ENCODE data around the gene KCNH2.

KCNH2 gene

DNA sequence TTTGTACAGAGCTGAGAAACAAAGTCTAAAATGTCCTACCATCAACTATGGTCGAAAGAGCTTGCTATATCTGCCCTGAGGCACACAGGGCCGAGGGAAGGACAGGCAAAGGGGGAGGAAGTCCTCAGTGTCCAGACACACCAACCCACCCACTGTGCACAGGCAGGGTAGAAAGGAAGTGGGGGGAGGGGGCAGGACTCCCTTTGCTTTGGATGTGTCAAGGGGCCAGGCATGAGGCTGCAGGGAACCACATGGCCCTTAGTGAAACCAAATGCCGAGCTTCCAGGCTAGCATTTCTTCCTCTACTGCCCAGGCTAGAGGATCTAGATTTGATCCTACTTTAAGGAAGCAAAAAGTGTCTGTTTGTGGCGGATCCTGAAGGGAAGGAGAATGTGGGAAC is 28.6 kb downstream of the KCNH2 start:
- TF ChIP-seq, protein P1, sequence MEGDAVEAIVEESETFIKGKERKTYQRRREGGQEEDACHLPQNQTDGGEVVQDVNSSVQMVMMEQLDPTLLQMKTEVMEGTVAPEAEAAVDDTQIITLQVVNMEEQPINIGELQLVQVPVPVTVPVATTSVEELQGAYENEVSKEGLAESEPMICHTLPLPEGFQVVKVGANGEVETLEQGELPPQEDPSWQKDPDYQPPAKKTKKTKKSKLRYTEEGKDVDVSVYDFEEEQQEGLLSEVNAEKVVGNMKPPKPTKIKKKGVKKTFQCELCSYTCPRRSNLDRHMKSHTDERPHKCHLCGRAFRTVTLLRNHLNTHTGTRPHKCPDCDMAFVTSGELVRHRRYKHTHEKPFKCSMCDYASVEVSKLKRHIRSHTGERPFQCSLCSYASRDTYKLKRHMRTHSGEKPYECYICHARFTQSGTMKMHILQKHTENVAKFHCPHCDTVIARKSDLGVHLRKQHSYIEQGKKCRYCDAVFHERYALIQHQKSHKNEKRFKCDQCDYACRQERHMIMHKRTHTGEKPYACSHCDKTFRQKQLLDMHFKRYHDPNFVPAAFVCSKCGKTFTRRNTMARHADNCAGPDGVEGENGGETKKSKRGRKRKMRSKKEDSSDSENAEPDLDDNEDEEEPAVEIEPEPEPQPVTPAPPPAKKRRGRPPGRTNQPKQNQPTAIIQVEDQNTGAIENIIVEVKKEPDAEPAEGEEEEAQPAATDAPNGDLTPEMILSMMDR (IDR thresholded peaks at IDR 0.05; ENCODE audit: low read depth, low read length) = no peak
- DNase-seq (ENCODE audit: low read depth in 2 of 2) = no peak
- H3K4me3 ChIP-seq (replicated peaks in 1 of 2; ENCODE audit: low read depth in 2 of 2, low read length in 2 of 2) = no peak overlapping the region

DNA sequence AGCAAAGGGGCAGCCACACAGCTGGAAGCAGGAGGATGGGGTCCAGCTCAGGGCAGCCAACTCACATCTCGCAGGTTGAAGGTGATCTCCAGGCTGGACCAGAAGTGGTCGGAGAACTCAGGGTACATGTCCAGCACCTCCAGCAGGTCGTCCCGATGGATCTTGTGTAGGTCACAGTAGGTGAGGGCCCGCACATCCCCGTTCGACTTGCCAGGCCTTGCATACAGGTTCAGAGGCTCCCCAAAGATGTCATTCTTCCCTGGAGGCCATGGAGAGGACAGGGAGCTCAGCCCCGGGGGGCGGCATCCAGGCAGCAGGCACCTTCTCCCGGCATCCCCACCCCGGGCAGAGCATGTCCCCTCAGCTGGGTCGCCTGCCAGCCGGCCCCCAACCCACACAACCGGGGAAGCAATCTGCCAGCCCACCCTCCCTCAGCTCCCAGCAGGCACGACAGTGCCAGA is 29.3 kb downstream of the KCNH2 start:
- H3K4me3 ChIP-seq (replicated peaks in 1 of 2; ENCODE audit: low read depth in 2 of 2, low read length in 2 of 2) = no peak overlapping the region
- no peak for DNase-seq (ENCODE audit: low read depth in 2 of 2)
- TF ChIP-seq, protein P1 (IDR thresholded peaks at IDR 0.05; ENCODE audit: low read depth, low read length) = no peak

DNA sequence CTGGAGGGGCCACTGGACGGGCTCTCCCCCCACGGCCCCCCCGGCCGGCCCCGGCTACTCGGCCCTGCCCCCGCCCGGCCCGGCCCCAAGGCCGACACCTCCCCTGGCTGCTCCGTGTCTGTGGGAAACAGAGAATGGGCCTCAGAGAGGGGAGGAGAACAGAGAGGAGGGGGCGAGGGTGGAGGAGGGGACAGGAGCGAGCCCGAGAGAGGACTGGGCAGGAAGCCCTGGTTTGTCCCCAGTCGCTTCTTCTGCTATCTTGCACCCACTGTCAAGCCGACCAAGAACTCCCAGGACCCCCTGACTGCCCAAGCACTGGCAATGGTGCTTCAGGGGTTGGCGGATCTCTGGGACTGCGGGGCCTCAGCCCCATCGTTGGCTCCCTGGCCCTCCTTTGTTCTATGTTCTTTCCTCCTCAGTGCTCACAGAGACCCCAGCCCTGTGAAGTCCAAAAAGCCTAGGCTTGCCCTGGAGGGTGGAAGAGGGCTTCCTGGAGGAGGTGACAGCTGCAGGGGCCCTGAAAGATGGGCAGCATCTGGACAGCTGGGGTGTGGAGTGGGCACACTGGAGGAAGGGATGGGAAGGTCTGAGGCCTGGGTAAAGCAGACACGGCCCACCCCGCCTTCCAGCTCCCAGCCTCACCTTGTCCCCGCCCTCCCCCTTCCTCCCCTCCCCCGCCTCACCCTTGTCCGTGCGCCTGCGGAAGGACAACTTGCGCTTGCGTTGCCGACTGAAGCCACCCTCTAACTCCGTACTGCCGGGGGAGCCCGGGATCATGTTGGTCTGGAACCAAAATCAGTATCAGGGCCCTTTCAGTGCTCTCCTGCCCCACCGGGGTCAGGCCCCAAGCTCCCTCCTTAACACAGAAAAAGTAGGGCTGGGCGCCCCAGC is 30.1 kb downstream of the KCNH2 start:
- TF ChIP-seq, protein P1 (IDR thresholded peaks at IDR 0.05; ENCODE audit: low read depth, low read length) = no peak
- H3K4me3 ChIP-seq (replicated peaks in 1 of 2; ENCODE audit: low read depth in 2 of 2, low read length in 2 of 2) = no peak overlapping the region
- DNase-seq (ENCODE audit: low read depth in 2 of 2) = no peak

DNA sequence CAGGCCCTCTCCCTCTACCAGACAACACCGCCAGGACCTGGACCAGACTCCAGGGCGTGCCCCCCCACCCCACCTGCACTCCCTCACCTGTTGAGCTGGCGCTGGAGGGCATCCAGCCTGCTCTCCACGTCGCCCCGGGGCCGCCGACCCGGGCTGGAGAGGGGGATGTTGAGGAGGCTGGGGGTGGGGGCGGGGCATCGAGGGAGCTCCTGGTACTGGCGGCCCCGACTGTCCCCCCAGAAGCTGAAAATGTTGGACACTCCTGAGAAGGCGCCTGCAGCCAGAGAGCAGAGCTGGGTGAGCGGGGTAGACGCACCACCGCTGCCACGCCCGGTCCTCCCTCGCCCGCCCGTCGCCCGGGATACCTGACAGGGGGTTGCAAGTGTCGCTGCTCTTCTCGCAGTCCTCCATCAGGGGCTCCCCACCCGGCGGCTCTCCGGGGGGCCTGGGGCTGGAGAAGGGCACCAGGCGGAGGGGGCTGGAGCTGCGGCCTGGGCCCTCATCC is 30.8 kb downstream of the KCNH2 start:
- H3K4me3 ChIP-seq (replicated peaks in 1 of 2; ENCODE audit: low read depth in 2 of 2, low read length in 2 of 2) = no peak overlapping the region
- DNase-seq (ENCODE audit: low read depth in 2 of 2) = no peak
- TF ChIP-seq, protein P1 (IDR thresholded peaks at IDR 0.05; ENCODE audit: low read depth, low read length) = no peak

DNA sequence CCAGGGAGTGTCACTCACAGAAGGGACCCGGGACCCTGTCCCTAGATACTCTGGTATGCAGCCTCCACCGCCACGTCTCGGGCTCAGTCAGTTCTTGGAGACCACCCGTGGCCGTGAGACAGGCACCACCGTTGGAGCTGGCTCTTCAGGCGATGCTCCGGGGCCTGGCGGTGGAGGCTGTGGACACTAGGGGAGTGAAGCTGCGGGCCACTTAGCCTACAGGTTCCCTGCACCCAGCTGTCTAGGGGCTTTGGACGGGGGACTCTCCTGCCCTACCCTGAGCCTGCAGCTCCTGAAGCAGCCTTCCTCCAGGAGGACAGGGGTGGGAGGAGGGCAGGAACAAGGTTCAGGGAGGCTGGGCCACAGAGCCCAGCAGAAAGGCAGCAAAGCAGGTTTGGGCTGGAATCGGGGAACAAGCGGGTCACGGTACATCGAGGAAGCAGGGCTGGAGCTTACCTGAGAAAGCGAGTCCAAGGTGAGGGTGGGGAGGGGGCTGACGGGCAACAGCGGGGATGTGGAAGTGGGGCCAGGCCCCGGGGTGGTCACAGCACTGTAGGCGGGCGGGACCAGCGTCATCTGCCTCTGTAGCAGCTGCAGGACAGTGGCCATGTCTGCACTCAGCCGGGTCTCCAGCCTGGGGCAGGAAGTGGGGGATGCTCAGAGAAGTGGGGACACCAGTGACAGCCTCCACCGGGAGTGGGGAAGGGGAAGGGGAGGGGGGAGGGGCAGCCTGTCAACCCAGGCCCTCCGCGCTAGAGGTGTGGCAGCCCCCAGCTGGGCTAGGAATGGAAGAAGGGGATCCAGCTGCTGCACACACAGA is 31.5 kb downstream of the KCNH2 start:
- TF ChIP-seq, protein P1 (IDR thresholded peaks at IDR 0.05; ENCODE audit: low read depth, low read length) = no peak
- no peak for DNase-seq (ENCODE audit: low read depth in 2 of 2)
- no peak overlapping the region for H3K4me3 ChIP-seq (replicated peaks in 1 of 2; ENCODE audit: low read depth in 2 of 2, low read length in 2 of 2)

DNA sequence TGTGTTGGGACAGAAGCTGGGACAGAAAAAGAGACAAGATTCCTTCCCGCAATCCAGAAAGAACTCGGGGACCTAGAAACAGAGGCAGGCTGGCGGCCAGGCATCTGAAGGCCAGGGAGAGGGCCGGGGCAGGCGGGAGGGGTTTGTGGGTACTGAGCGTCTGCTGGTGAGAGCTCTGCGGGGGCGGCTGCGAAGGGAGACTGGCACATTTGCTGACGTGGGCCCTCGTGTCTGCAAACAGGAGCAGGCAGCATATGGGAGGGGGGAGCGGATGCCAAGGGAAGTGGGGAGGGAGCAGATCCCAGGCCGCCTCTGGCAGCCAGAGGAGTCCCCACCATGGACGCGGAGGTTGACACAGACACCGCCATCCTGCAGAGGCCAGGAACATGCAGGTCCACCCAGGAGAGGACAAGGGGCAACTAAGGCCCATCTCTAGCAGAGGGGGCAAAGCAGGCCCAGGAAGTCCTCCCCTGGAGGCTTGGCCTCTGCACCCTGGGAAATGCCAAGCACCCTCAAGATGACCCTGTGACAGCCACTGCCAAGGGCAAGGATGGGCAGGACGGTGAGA is 32.2 kb downstream of the KCNH2 start:
- no peak overlapping the region for H3K4me3 ChIP-seq (replicated peaks in 1 of 2; ENCODE audit: low read depth in 2 of 2, low read length in 2 of 2)
- TF ChIP-seq, protein P1 (IDR thresholded peaks at IDR 0.05; ENCODE audit: low read depth, low read length) = no peak
- peak in 1 of 2 donors; percentile 24 for DNase-seq (ENCODE audit: low read depth in 2 of 2)
